SU-DHL-6 (cell line): ENCODE results near the gene ECHDC1.

Experiments used
- H2AFZ ChIP-seq: fragments of 200-600 bp; sonication (generic); 2 replicates; pipeline ENCODE4 v1.6.1; 2014; ENCODE audit warnings: low read depth, mild to moderate bottlenecking, moderate library complexity, mixed read lengths, antibody characterized with exemption, low read length; ENCODE audit not compliant: severe bottlenecking
- H3F3A ChIP-seq: fragments of 200-600 bp; shearing (Covaris generic); 2 replicates; pipeline ENCODE4 v1.6.0; 2016; ENCODE audit warnings: antibody characterized with exemption, mild to moderate bottlenecking; ENCODE audit not compliant: insufficient read depth
- H3K27ac ChIP-seq: fragments of 200-600 bp; sonication (generic); 2 replicates; pipeline ENCODE4 v1.5.1; 2016; ENCODE audit warnings: low read depth, mild to moderate bottlenecking, low read length, moderate library complexity, mixed read lengths
- H3K27me3 ChIP-seq: fragments of 200-600 bp; sonication (generic), shearing (Covaris generic); 2 replicates; pipeline ENCODE4 v1.6.0; 2014; ENCODE audit warnings: mild to moderate bottlenecking, low read length
- H3K36me3 ChIP-seq: fragments of 200-600 bp; sonication (generic); 2 replicates; pipeline ENCODE4 v1.6.1; 2014; ENCODE audit warnings: mild to moderate bottlenecking, low read length, mixed read lengths
- H3K4me2 ChIP-seq: fragments of 300-600, 200-600 bp; shearing (Covaris generic), sonication (generic); 2 replicates; pipeline ENCODE4 v1.6.0; 2014; ENCODE audit warnings: low read length, low read depth, mild to moderate bottlenecking; ENCODE audit not compliant: poor library complexity, severe bottlenecking
- H3K4me3 ChIP-seq: fragments of 200-600 bp; sonication (generic); 2 replicates; pipeline ENCODE4 v1.5.1; 2014; ENCODE audit warnings: antibody characterized with exemption, low read length, mild to moderate bottlenecking, mixed read lengths; ENCODE audit not compliant: insufficient read depth, poor library complexity, severe bottlenecking
- H3K79me2 ChIP-seq: fragments of 200-600 bp; sonication (generic); 2 replicates; pipeline ENCODE4 v1.6.1; 2014; ENCODE audit warnings: mild to moderate bottlenecking, low read length, moderate library complexity; ENCODE audit not compliant: insufficient read depth
- H3K9ac ChIP-seq: fragments of 200-600 bp; sonication (generic); 2 replicates; pipeline ENCODE4 v1.7.0; 2014; ENCODE audit warnings: mild to moderate bottlenecking, low read length
- H3K9me2 ChIP-seq: fragments of 200-600 bp; sonication (generic); replicated peaks from 2 replicates; pipeline ENCODE4 v1.6.1; 2014; ENCODE audit warnings: low read length; ENCODE audit not compliant: insufficient read depth
- H3K9me3 ChIP-seq: fragments of 200-600 bp; sonication (generic); 2 replicates; pipeline ENCODE4 v1.6.1; 2014; ENCODE audit warnings: low read length, mixed read lengths; ENCODE audit not compliant: insufficient read depth
- H4K20me1 ChIP-seq: fragments of 200-600 bp; sonication (generic); 2 replicates; pipeline ENCODE4 v1.6.1; 2014; ENCODE audit warnings: low read depth, mild to moderate bottlenecking, antibody characterized with exemption, low read length, moderate library complexity, mixed read lengths
- CTCF ChIP-seq: fragments of 200-600 bp; sonication (generic); IDR thresholded peaks from one replicate; pipeline ENCODE4 v1.5.1; 2017; ENCODE audit warnings: antibody characterized with exemption, mild to moderate bottlenecking, low read length, moderate library complexity; ENCODE audit not compliant: insufficient read depth, poor library complexity, severe bottlenecking
- EZH2phosphoT487 ChIP-seq: fragments of 200-600 bp; sonication (generic), shearing (Covaris generic); conservative IDR thresholded peaks from 2 replicates; pipeline ENCODE4 v1.6.1; 2018; ENCODE audit warnings: mild to moderate bottlenecking, antibody characterized with exemption, low read length, moderate library complexity, mixed read lengths

Gene ECHDC1

GRCh38 chr6:127319686-127320085 is 23.7 kb downstream of the ECHDC1 start:
- Histone ChIP-seq H3K9ac (no peak overlapping the region), H3F3A (peaks cover 2% of the 10 kb centered on the region; the same call in 1 of the 2 replicates), H4K20me1 (no peaks in the 10 kb centered on the region), H3K79me2 (peaks cover 8% of the 10 kb centered on the region; the same call in 1 of the 2 replicates), H3K4me2 (no peak overlapping the region), H3K9me3 (no peaks in the 10 kb centered on the region), H3K27me3 (no peaks in the 10 kb centered on the region), H3K4me3 (no peak overlapping the region), H3K27ac (no peak overlapping the region), H3K9me2 (no peaks in the 10 kb centered on the region), H2AFZ (no peak overlapping the region), H3K36me3 (peaks cover 31% of the 10 kb centered on the region; the same call in 1 of the 2 replicates)
- TF ChIP-seq EZH2phosphoT487 (no peak), CTCF (no peak)

DNA sequence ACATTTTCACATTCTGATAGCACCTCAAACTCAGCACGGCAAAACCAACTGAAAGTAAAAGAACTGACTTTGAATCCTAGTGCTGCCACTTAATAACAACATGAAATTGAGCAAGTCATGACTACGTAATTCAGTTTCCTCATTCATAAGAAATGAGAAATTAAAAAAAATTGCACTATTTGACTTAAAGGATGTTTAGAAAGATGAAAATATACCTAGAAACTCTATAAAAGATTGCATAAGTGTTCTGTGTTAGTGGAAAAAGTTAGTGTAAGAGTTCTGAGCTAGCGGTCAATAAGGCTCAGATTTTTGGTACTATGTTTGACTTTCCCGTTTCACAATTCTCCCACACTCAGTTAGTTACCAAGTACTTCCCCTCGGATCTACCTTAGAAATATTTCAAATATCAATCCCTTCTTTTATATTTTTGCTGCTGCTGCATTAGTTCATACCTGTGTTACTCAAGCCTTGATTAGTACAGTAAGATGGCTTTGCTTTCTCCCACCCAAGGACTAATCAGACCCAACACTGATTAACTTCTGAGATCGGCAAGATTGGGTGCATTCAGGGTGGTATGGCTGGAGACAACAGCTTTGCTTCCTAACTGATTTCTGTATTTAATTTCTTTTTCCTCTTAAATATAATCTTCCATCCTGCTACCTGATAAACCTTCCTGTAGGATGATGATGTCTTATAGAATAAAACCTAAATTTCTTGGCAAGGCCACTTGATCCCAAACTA is 25.9 kb downstream of the ECHDC1 start:
- Histone ChIP-seq H2AFZ (no peak overlapping the region), H3K27me3 (no peaks in the 10 kb centered on the region), H3K9me3 (no peaks in the 10 kb centered on the region), H3K9me2 (no peaks in the 10 kb centered on the region), H3F3A (peaks cover 6% of the 10 kb centered on the region; the same call in 1 of the 2 replicates), H3K4me2 (no peak overlapping the region), H3K79me2 (peaks cover 5% of the 10 kb centered on the region; the same call in 1 of the 2 replicates), H3K4me3 (no peak overlapping the region), H4K20me1 (no peaks in the 10 kb centered on the region), H3K27ac (no peak overlapping the region), H3K9ac (no peak overlapping the region), H3K36me3 (peaks cover 37% of the 10 kb centered on the region; the same call in 1 of the 2 replicates)
- TF ChIP-seq EZH2phosphoT487 (no peak), CTCF (no peak)

DNA sequence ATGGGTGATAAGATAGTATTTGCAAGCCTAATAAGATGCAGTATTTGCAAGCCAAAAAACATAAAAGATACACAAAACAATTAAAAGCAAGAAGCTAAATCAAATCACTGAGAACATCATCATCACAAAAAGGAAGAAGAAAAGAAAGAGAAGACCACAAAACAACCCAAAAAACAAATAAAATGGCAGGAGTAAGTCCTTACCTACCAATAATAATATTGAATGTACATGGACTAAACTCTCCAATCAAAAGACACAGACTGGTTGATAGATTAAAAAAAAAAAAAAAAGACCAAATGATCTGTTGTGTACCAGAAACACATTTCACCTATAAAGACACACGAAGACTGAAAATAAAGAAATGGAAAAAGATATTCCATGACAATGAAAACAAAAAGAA is 37.7 kb downstream of the ECHDC1 start:
- Histone ChIP-seq H3F3A (0 out of 2 replicates have a peak, but pooled peaks cover 4% of the 10 kb centered on the region), H3K4me3 (no peak overlapping the region), H3K9ac (no peak overlapping the region), H4K20me1 (no peaks in the 10 kb centered on the region; the same call in 1 of the 2 replicates), H3K27ac (no peak overlapping the region), H3K79me2 (peaks cover 52% of the 10 kb centered on the region), H3K9me3 (no peaks in the 10 kb centered on the region), H3K36me3 (peaks cover 5% of the 10 kb centered on the region; the same call in 1 of the 2 replicates), H3K4me2 (no peak overlapping the region), H3K9me2 (no peaks in the 10 kb centered on the region), H3K27me3 (no peaks in the 10 kb centered on the region), H2AFZ (no peak overlapping the region)
- TF ChIP-seq CTCF (no peak), EZH2phosphoT487 (no peak)
